Cardiac ventricle fibroblast (primary cell): ENCODE results near the gene DPF3. TPM values are rescaled to one million over a fixed set of nuclear protein-coding genes. Genes with fewer than 3 reads are reported as not detected.

Experiments
- total RNA-seq: library from RNA; depleted of rRNA; stranded (reverse); fragments of >200 nt; gene quantifications from 2 replicates; pipeline ENCODE4 v1.2.3, GENCODE V29; 2015

The DPF3 gene
- total RNA-seq: 0.19 and 0.29 TPM in 2 replicates

DNA sequence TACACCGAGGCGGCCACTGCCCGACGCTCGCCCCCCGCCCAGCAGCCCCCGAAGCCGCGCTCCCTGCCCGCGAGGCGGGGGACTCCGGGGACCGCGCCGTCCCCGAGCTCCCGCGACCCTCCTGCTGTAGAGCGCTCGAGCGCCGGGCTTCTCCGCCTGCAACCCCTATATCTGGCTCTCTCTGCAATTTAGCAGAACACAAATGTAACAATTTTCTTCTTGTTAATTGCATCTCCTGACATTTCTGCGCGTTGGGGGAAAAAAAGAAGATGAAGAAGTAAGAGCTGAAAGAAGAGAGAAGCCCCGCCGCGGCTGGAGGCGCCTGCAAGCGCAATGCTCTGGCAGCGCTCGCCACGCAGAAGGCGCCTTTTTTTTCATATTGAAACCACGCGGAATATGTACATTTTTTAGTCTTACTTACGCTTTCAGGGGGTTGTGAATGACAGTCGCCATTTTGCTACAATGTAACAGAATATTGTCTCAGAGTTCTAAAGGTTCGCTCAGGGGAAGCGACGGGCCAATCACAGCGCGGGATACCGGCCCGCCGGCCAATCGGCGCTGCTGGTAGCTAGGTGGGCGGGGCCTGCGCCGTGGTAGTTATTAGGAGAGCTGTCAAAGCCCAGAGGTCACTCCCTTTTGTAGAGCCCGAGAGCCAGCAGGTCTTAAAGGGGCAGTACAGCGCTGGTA lies at the start of gene DPF3:
TSS of gene DPF3 (minus strand) at position 466 of the 687 bp plus-strand sequence. CDS start at position 453, 13 bp downstream.

DNA sequence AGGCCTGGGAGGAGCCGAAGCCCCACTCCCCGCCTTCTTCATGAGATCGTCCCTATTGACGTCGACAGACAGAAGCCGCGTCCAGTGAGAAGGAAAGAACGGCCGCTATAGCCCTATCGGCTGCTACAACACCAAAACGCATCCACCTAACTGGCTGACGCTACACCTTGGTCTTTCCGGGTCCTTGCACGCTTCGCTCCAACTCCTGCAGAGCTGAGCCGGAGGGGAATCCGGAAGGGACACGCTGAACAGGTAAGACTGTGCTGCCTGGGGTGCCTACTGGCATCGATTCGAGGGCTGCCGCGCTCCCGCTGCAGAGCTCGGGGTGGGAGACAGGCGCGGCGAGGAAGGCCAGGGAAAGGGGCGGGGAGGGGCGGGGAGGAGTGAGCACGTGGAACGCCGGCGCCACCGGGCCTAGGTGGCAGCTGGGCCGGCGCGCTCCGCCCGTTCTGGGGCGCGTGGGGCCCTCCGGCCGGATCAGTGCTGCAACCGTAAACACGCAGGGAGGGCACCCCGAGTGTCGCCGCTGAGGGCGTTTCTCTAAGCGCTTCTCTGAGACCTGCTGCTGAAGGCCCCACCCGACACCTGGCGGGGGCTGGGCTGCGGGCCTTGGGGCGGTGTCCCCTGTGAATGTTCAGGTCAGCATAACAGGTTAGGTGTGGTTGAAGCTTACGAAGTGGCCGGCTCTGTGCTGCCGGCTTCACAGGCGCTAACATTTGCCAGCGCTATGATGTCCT lies 32.6 kb upstream of the DPF3 start, which contains the start of gene DCAF4:
TSS of gene DCAF4 (plus strand) at position 173 of the 737 bp plus-strand sequence. CDS start 11,515 bp downstream, outside the sequence.

Other genes starting within 250 kb of the DPF3 start
- gene DCAF4, start 32.4 kb upstream of the DPF3 start, total RNA-seq: 18.0 and 34.2 TPM in 2 replicates
- 19.3 and 20.4 TPM in 2 replicates for gene ZFYVE1, start 133.0 kb upstream of the DPF3 start, total RNA-seq
- gene RBM25, start 164.4 kb upstream of the DPF3 start, total RNA-seq: 16.7 and 16.9 TPM in 2 replicates
- gene PSEN1, start 242.4 kb upstream of the DPF3 start, total RNA-seq: 24.0 and 31.4 TPM in 2 replicates